Activated CD4-positive, alpha-beta T cell treated with anti-CD3 and anti-CD28 coated beads for 36 hours (primary cell): ENCODE results near the gene TRMT11. TPM values are rescaled to one million over a fixed set of nuclear protein-coding genes. Genes with fewer than 3 reads are reported as not detected.
"Not testable (repeated sequence)": the region's sequence is repeated elsewhere in the genome, so short reads cannot be mapped to it uniquely, and the experiment has no call there.

ENCODE experiments used
- ATAC-seq: fragments of 200-7000 bp; cut with Tn5 transposase; one replicate; pipeline ENCODE4 v1.10.0; 2021; ENCODE audit warnings: mild to moderate bottlenecking, moderate library complexity
- CTCF ChIA-PET: fragments of 350-600 bp; sonication (Branson Sonifier 250); formaldehyde crosslinking; loops from one replicate; lab custom pipeline; 2021; ENCODE audit warnings: antibody characterized with exemption; lab: Charles Lee
- POLR2A ChIA-PET: fragments of 350-600 bp; sonication (Branson Sonifier 250); formaldehyde crosslinking; loops from one replicate; lab custom pipeline; 2021; ENCODE audit warnings: antibody characterized with exemption, inconsistent platforms; lab: Charles Lee
- DNase-seq: peaks from one replicate; pipeline ENCODE4 v3.0.0-alpha.2; 2020
- H3K27ac Mint-ChIP-seq: one replicate; pipeline ENCODE4 v1.8.0; 2021; ENCODE audit warnings: mixed read lengths
- H3K27me3 Mint-ChIP-seq: one replicate; pipeline ENCODE4 v1.8.0; 2021; ENCODE audit warnings: mixed read lengths
- H3K36me3 Mint-ChIP-seq: one replicate; pipeline ENCODE4 v1.8.0; 2021; ENCODE audit warnings: low read depth, mixed read lengths
- H3K4me1 Mint-ChIP-seq: one replicate; pipeline ENCODE4 v1.8.0; 2021; ENCODE audit warnings: mixed read lengths
- H3K4me3 Mint-ChIP-seq: one replicate; pipeline ENCODE4 v1.8.0; 2021; ENCODE audit warnings: mild to moderate bottlenecking, moderate library complexity, mixed read lengths
- H3K9me3 Mint-ChIP-seq: one replicate; pipeline ENCODE4 v1.8.0; 2021; ENCODE audit warnings: low read depth, mixed read lengths
- intact Hi-C, 2 experiments: fragments of 100-400 bp; cut with DNase I in 1 of 2; cut with micrococcal nuclease in 1 of 2; formaldehyde crosslinking; loops; one replicate each; pipeline versions ENCODE4 v1.14.2 to v1.15.1; 2022 to 2024; cut with DNase I, micrococcal nuclease
- total RNA-seq, 2 experiments: library from RNA; stranded (reverse); gene quantifications; one replicate each; pipeline ENCODE4 v1.2.3, GENCODE V29; 2021

Gene TRMT11
- total RNA-seq, 2 experiments from 2014 or later = 33.4 to 40.5 TPM

GRCh38 chr6:126058085-126058484 is 71.7 kb downstream of the TRMT11 start:
- CTCF ChIA-PET, POLR2A ChIA-PET, ATAC-seq, H3K27ac Mint-ChIP-seq, H3K4me3 Mint-ChIP-seq, DNase-seq, H3K9me3 Mint-ChIP-seq, intact Hi-C loops, H3K27me3 Mint-ChIP-seq, H3K4me1 Mint-ChIP-seq: not testable (repeated sequence)
- peaks cover 23% of the 10 kb centered on the region for H3K36me3 Mint-ChIP-seq

GRCh38 chr6:126060400-126060799 is 74.1 kb downstream of the TRMT11 start:
- intact Hi-C loops = no loop called here
- POLR2A ChIA-PET = no interaction called here
- H3K36me3 Mint-ChIP-seq = peaks cover 33% of the 10 kb centered on the region
- no peaks in the 10 kb centered on the region for H3K9me3 Mint-ChIP-seq
- no peak overlapping the region for H3K27ac Mint-ChIP-seq
- no peaks in the 10 kb centered on the region for H3K27me3 Mint-ChIP-seq
- no peaks in the 10 kb centered on the region for H3K4me1 Mint-ChIP-seq
- H3K4me3 Mint-ChIP-seq = no peak overlapping the region
- no peak for ATAC-seq
- CTCF ChIA-PET = no interaction called here
- DNase-seq = no peak

GRCh38 chr6:126063512-126064146 is 77.3 kb downstream of the TRMT11 start:
- Mint-ChIP-seq H3K27me3 (no peaks in the 10 kb centered on the region), H3K27ac (no peak overlapping the region), H3K36me3 (peaks cover 33% of the 10 kb centered on the region), H3K9me3 (no peaks in the 10 kb centered on the region), H3K4me3 (no peak overlapping the region), H3K4me1 (no peaks in the 10 kb centered on the region)
- ATAC-seq (no peak), DNase-seq (no peak)
- intact Hi-C loops = no loop called here
- ChIA-PET POLR2A (no interaction called here), CTCF (no interaction called here)

GRCh38 chr6:126064257-126064747 is 78.0 kb downstream of the TRMT11 start:
- ATAC-seq (no peak), DNase-seq (no peak)
- no peak overlapping the region for H3K4me3 Mint-ChIP-seq
- POLR2A ChIA-PET = no interaction called here
- H3K27me3 Mint-ChIP-seq = no peaks in the 10 kb centered on the region
- no peaks in the 10 kb centered on the region for H3K9me3 Mint-ChIP-seq
- CTCF ChIA-PET = interaction anchor here (0.7 kb wide), 1 partner anchor 84 kb away, joined by 3 read pairs; no protein-coding TSS in a partner anchor
- no peaks in the 10 kb centered on the region for H3K4me1 Mint-ChIP-seq
- no peak overlapping the region for H3K27ac Mint-ChIP-seq
- peaks cover 37% of the 10 kb centered on the region for H3K36me3 Mint-ChIP-seq
- intact Hi-C loops = no loop called here

- POLR2A ChIA-PET = no interaction called here
- intact Hi-C loops = no loop called here
- Mint-ChIP-seq H3K27ac (no peak overlapping the region), H3K9me3 (no peaks in the 10 kb centered on the region), H3K4me1 (no peaks in the 10 kb centered on the region), H3K4me3 (no peak overlapping the region), H3K27me3 (no peaks in the 10 kb centered on the region), H3K36me3 (peaks cover 36% of the 10 kb centered on the region)
- no peak for ATAC-seq
- DNase-seq = no peak
- CTCF ChIA-PET = interaction anchor here (0.7 kb wide), 1 partner anchor 84 kb away, joined by 3 read pairs; no protein-coding TSS in a partner anchor
These were observed 78.5 kb downstream of the TRMT11 start for GRCh38 chr6:126064748-126065401.

- CTCF ChIA-PET = no interaction called here
- Mint-ChIP-seq H3K4me3 (no peak overlapping the region), H3K27me3 (no peaks in the 10 kb centered on the region), H3K4me1 (no peaks in the 10 kb centered on the region), H3K27ac (no peak overlapping the region), H3K36me3 (peaks cover 36% of the 10 kb centered on the region), H3K9me3 (no peaks in the 10 kb centered on the region)
- ATAC-seq (no peak), DNase-seq (no peak)
- intact Hi-C loops = no loop called here
- POLR2A ChIA-PET = no interaction called here
These were observed 80.0 kb downstream of the TRMT11 start for GRCh38 chr6:126066053-126067048.

- CTCF ChIA-PET = no interaction called here
- intact Hi-C loops = no loop called here
- DNase-seq (no peak), ATAC-seq (no peak)
- no peak overlapping the region for H3K27ac Mint-ChIP-seq
- H3K4me1 Mint-ChIP-seq = no peaks in the 10 kb centered on the region
- H3K4me3 Mint-ChIP-seq = no peak overlapping the region
- peaks cover 35% of the 10 kb centered on the region for H3K36me3 Mint-ChIP-seq
- POLR2A ChIA-PET = no interaction called here
- H3K27me3 Mint-ChIP-seq = no peaks in the 10 kb centered on the region
- no peaks in the 10 kb centered on the region for H3K9me3 Mint-ChIP-seq
These were observed 80.7 kb downstream of the TRMT11 start for GRCh38 chr6:126067073-126067472.

GRCh38 chr6:126069449-126069848 is 83.1 kb downstream of the TRMT11 start:
- POLR2A ChIA-PET = no interaction called here
- CTCF ChIA-PET = interaction anchor here (1.0 kb wide), 1 partner anchor 74 kb away, joined by 4 read pairs; no protein-coding TSS in a partner anchor
- intact Hi-C loops = no loop called here
- Mint-ChIP-seq H3K4me3 (no peak overlapping the region), H3K4me1 (no peaks in the 10 kb centered on the region), H3K27ac (no peak overlapping the region), H3K9me3 (no peaks in the 10 kb centered on the region), H3K27me3 (no peaks in the 10 kb centered on the region), H3K36me3 (peaks cover 27% of the 10 kb centered on the region)
- ATAC-seq = no peak
- DNase-seq = no peak

- H3K4me1 Mint-ChIP-seq = no peaks in the 10 kb centered on the region
- ATAC-seq (no peak), DNase-seq (no peak)
- no peaks in the 10 kb centered on the region for H3K9me3 Mint-ChIP-seq
- CTCF ChIA-PET = interaction anchor here (0.9 kb wide), 1 partner anchor 11 kb away, joined by 5 read pairs; no protein-coding TSS in a partner anchor
- no peak overlapping the region for H3K27ac Mint-ChIP-seq
- POLR2A ChIA-PET = interaction anchor here (0.7 kb wide), 1 partner anchor 16 kb away, joined by 3 read pairs; no protein-coding TSS in a partner anchor
- H3K36me3 Mint-ChIP-seq = peaks cover 18% of the 10 kb centered on the region
- intact Hi-C loops = no loop called here
- H3K27me3 Mint-ChIP-seq = no peaks in the 10 kb centered on the region
- no peak overlapping the region for H3K4me3 Mint-ChIP-seq
These were observed 84.8 kb downstream of the TRMT11 start for GRCh38 chr6:126071000-126071647.

- H3K36me3 Mint-ChIP-seq = peaks cover 19% of the 10 kb centered on the region
- intact Hi-C loops = no loop called here
- ChIA-PET CTCF (no interaction called here), POLR2A (no interaction called here)
- H3K4me1 Mint-ChIP-seq = no peaks in the 10 kb centered on the region
- H3K9me3 Mint-ChIP-seq = no peaks in the 10 kb centered on the region
- no peak overlapping the region for H3K4me3 Mint-ChIP-seq
- no peak for ATAC-seq
- no peak for DNase-seq
- no peak overlapping the region for H3K27ac Mint-ChIP-seq
- no peaks in the 10 kb centered on the region for H3K27me3 Mint-ChIP-seq
These were observed 85.8 kb downstream of the TRMT11 start for GRCh38 chr6:126072172-126072571.

- no peak for ATAC-seq
- no peak for DNase-seq
- H3K9me3 Mint-ChIP-seq = no peaks in the 10 kb centered on the region
- no peak overlapping the region for H3K4me3 Mint-ChIP-seq
- H3K27ac Mint-ChIP-seq = no peak overlapping the region
- ChIA-PET POLR2A (no interaction called here), CTCF (no interaction called here)
- no peaks in the 10 kb centered on the region for H3K27me3 Mint-ChIP-seq
- H3K36me3 Mint-ChIP-seq = peaks cover 21% of the 10 kb centered on the region
- intact Hi-C loops = no loop called here
- H3K4me1 Mint-ChIP-seq = no peaks in the 10 kb centered on the region
These were observed 86.5 kb downstream of the TRMT11 start for GRCh38 chr6:126072834-126073233.
